Measurements from ENCODE around the gene SLC35D2. TPM values are rescaled to one million over a fixed set of nuclear protein-coding genes. Genes with fewer than 3 reads are reported as not detected.
A peak's percentile ranks its signal among the peaks of the same experiment; 100 is the strongest.
"Not testable (repeated sequence)": the region's sequence is repeated elsewhere in the genome, so short reads cannot be mapped to it uniquely, and the experiment has no call there.

SLC35D2 gene
- total RNA-seq, 1 donor from 2014 or later, result 27.2 TPM

DNA sequence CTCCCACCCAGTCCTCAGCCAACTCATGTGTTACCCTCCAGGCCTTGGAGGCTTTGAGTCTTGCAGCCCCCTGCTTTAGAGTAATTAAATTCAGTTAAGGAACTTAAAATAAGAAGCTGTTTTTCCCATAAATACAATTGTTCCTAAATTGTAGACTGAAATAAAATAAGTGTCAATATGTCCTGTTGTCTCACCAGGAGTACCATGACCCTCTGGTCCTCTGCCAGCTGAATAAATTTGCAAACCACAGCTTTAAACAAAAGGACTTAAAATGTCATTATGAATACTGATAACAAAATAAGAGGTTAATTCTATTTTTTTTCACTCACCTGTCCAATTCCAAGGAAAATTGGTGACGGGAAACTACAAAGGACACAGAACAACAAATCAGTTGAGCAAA lies 15.6 kb downstream of the SLC35D2 start:
- no peaks in the 10 kb centered on the region for H3K27me3 Mint-ChIP-seq (ENCODE audit: unreplicated experiment)

DNA sequence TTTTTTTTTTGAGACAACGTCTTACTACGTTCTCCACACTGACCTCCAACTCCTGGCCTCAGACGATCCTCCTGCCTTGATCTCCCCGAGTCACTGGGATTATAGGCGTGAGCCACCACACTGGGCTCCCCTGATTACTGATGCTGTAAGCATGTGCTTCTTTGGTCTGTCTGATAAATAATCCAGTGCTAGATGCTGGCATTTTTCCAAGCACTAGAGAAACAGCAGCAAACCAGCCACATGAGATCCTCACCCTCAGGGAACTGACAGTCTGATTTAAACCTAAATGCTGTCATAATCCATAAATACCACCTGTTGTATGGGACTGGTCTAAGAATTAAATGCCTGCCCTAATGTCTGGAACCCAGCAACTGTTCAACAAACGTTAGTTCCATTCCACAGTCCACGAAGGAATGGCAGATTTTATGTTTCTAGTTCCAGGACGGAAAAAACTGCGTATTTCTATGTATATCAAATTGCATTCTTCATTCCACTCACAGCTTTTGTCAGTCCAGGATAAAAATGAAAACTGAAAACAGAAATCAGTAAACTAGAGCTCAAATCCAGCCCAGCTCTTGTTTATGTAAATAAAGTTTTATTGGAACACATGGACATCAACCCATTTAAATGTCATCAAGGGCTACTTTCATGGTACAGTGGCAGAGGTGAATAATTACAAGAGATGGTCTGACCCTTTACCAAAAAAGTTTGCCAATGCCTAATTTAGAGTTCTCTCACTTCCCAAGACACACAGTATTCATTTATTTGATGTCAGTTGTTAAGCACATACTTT lies 20.1 kb downstream of the SLC35D2 start:
- H3K27ac Mint-ChIP-seq (ENCODE audit: unreplicated experiment), result no peak overlapping the region
- TF ChIP-seq, protein P1, sequence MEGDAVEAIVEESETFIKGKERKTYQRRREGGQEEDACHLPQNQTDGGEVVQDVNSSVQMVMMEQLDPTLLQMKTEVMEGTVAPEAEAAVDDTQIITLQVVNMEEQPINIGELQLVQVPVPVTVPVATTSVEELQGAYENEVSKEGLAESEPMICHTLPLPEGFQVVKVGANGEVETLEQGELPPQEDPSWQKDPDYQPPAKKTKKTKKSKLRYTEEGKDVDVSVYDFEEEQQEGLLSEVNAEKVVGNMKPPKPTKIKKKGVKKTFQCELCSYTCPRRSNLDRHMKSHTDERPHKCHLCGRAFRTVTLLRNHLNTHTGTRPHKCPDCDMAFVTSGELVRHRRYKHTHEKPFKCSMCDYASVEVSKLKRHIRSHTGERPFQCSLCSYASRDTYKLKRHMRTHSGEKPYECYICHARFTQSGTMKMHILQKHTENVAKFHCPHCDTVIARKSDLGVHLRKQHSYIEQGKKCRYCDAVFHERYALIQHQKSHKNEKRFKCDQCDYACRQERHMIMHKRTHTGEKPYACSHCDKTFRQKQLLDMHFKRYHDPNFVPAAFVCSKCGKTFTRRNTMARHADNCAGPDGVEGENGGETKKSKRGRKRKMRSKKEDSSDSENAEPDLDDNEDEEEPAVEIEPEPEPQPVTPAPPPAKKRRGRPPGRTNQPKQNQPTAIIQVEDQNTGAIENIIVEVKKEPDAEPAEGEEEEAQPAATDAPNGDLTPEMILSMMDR (IDR thresholded peaks at IDR 0.05; ENCODE audit: unreplicated experiment), result no peak
- no peaks in the 10 kb centered on the region for H3K27me3 Mint-ChIP-seq (ENCODE audit: unreplicated experiment)
- H3K36me3 Mint-ChIP-seq (ENCODE audit: low read depth, unreplicated experiment), result peaks cover 8% of the 10 kb centered on the region
- H3K9me3 Mint-ChIP-seq (ENCODE audit: unreplicated experiment), result no peaks in the 10 kb centered on the region
- H3K4me3 Mint-ChIP-seq (ENCODE audit: unreplicated experiment), result peak overlapping the region; percentile 73
- no peak for DNase-seq (ENCODE audit: low spot score)
- no peaks in the 10 kb centered on the region for H3K4me1 Mint-ChIP-seq (ENCODE audit: unreplicated experiment)

More for the DNA sequence above, 15.6 kb downstream of the SLC35D2 start:
- TF ChIP-seq, protein P1 (IDR thresholded peaks at IDR 0.05; ENCODE audit: unreplicated experiment), result no peak
- Mint-ChIP-seq H3K4me3 (ENCODE audit: unreplicated experiment) (no peak overlapping the region), H3K9me3 (ENCODE audit: unreplicated experiment) (no peaks in the 10 kb centered on the region), H3K27ac (ENCODE audit: unreplicated experiment) (no peak overlapping the region), H3K4me1 (ENCODE audit: unreplicated experiment) (no peaks in the 10 kb centered on the region), H3K36me3 (ENCODE audit: low read depth, unreplicated experiment) (peaks cover 8% of the 10 kb centered on the region)
- no peak for DNase-seq (ENCODE audit: low spot score)

DNA sequence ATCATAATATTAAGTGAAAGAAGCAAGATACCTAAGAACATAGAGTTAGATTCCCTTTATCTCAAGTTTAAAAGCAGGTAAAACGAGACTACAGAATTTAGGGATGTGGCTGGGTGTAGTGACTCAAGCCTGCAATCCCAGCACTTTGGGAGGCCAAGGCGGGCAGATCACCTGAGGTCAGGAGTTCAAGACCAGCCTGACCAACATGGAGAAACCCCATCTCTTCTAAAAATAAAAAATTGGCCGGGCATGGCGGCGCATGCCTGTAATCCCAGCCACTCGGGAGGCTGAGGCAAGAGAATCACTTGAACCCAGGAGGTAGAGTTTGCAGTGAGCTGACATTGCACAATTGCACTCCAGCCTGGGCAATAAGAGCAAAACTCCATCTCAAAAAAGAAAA lies 21.4 kb downstream of the SLC35D2 start:
- not testable (repeated sequence) for H3K36me3 Mint-ChIP-seq (ENCODE audit: low read depth, unreplicated experiment); H3K27ac Mint-ChIP-seq (ENCODE audit: unreplicated experiment); H3K4me1 Mint-ChIP-seq (ENCODE audit: unreplicated experiment); H3K4me3 Mint-ChIP-seq (ENCODE audit: unreplicated experiment); H3K27me3 Mint-ChIP-seq (ENCODE audit: unreplicated experiment); DNase-seq (ENCODE audit: low spot score); H3K9me3 Mint-ChIP-seq (ENCODE audit: unreplicated experiment)

DNA sequence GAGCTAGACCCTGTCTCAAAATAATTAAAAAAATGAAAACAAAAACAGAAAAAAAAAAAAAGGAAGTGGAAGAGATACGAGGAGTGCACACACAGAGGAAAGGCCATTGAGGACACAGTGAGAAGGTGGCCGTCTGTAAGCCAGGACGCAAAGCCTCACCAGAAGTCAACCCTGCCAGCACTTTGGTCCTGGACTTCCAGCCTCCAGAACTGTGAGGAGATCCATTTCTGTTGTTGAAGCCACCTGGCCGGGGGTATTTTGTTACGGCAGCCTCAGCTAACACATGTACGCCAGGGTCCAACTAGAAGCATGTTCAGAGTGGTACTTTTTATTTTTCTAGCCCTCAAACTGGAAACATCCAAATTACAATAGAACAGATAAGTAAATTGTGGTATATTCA lies 21.8 kb downstream of the SLC35D2 start:
- no peak for DNase-seq (ENCODE audit: low spot score)
- H3K4me3 Mint-ChIP-seq (ENCODE audit: unreplicated experiment), result no peak overlapping the region
- H3K27ac Mint-ChIP-seq (ENCODE audit: unreplicated experiment), result no peak overlapping the region
- H3K9me3 Mint-ChIP-seq (ENCODE audit: unreplicated experiment), result no peaks in the 10 kb centered on the region
- TF ChIP-seq, protein P1 (IDR thresholded peaks at IDR 0.05; ENCODE audit: unreplicated experiment), result no peak
- peaks cover 8% of the 10 kb centered on the region for H3K36me3 Mint-ChIP-seq (ENCODE audit: low read depth, unreplicated experiment)
- no peaks in the 10 kb centered on the region for H3K27me3 Mint-ChIP-seq (ENCODE audit: unreplicated experiment)
- no peaks in the 10 kb centered on the region for H3K4me1 Mint-ChIP-seq (ENCODE audit: unreplicated experiment)

DNA sequence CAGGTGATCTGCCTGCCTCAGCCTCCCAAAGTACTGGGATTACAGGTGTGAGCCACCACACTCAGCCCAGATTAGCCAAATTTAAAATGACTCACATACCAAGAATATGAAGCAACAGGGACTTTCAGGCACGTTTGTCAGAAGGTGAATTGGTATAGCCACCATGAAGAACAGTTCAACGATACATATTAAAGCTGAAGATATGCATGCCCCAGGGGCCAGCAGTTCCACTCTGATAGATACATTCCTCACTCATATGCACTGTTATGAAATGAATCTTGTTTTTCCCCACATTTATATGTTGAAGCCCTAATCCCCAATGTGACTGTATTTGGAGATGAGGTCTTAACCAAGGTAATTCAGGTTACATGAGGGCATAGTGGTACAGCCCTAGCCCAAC lies 22.5 kb downstream of the SLC35D2 start:
- Mint-ChIP-seq H3K27ac (ENCODE audit: unreplicated experiment) (no peak overlapping the region), H3K9me3 (ENCODE audit: unreplicated experiment) (no peaks in the 10 kb centered on the region), H3K36me3 (ENCODE audit: low read depth, unreplicated experiment) (peaks cover 8% of the 10 kb centered on the region), H3K27me3 (ENCODE audit: unreplicated experiment) (no peaks in the 10 kb centered on the region), H3K4me3 (ENCODE audit: unreplicated experiment) (no peak overlapping the region), H3K4me1 (ENCODE audit: unreplicated experiment) (no peaks in the 10 kb centered on the region)
- DNase-seq (ENCODE audit: low spot score), result no peak
- TF ChIP-seq, protein P1 (IDR thresholded peaks at IDR 0.05; ENCODE audit: unreplicated experiment), result no peak

DNA sequence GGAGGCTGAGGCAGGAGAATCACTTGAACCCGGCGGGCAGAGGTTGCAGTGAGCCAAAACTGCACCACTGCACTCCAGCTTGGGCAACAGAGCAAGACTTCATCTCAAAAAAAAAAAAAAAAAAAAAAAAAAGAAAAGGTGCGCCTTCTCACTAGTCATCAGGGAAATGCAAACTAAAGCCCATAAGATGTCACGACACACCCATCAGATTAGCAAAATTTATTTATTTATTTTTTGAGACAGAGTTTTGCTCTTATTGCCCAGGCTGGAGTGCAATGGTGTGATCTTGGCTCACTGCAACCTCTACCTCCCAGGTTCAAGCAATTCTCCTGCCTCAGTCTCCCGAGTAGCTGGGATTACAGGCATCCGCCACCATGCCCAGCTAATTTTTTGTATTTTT lies 23.0 kb downstream of the SLC35D2 start:
- not testable (repeated sequence) for H3K36me3 Mint-ChIP-seq (ENCODE audit: low read depth, unreplicated experiment); DNase-seq (ENCODE audit: low spot score); H3K27me3 Mint-ChIP-seq (ENCODE audit: unreplicated experiment); H3K9me3 Mint-ChIP-seq (ENCODE audit: unreplicated experiment); H3K27ac Mint-ChIP-seq (ENCODE audit: unreplicated experiment); H3K4me1 Mint-ChIP-seq (ENCODE audit: unreplicated experiment); H3K4me3 Mint-ChIP-seq (ENCODE audit: unreplicated experiment)
